ENCODE measurements around the gene OLFM2. TPM values are rescaled to one million over a fixed set of nuclear protein-coding genes. Genes with fewer than 3 reads are reported as not detected.

The OLFM2 gene
- total and polyA plus RNA-seq, 9 of the 15 experiments (the other 6 are each of a cell fraction or from before 2014, with no cell fraction given) = 0.10 to 0.33 (median 0.23) TPM; not detected in 4

GRCh38 chr19:9857076-9857721 is 79.1 kb downstream of the OLFM2 start:
- ATAC-seq = no peak
- intact Hi-C loops (cut with micrococcal nuclease) (no loop called here), in situ Hi-C loops (cut with MboI) (no loop called here)
- no peak for FAIRE-seq
- no peak for DNase-seq (ENCODE audit: extremely low read depth in 1 of 4, low spot score in 3 of 4)
- H3K9me1 ChIP-seq (ENCODE audit: control insufficient read depth, insufficient read depth, low read length) = no peaks in the 10 kb centered on the region
- H3K4me3 ChIP-seq = no peak overlapping the region
- H3K79me2 ChIP-seq (ENCODE audit: control insufficient read depth, insufficient read depth, low read length) = no peaks in the 10 kb centered on the region
- peaks cover 12 to 22% of the 10 kb centered on the region in 2 experiments; a peak in 4 of 5 replicates for H3K4me1 ChIP-seq (replicated peaks in 1 of 2; ENCODE audit: control insufficient read depth in 2 of 2, insufficient read depth in 2 of 2, low read length in 2 of 2)
- CTCF ChIA-PET (ENCODE audit: low intra/inter-chr PET ratio) = no interaction called here
- H3K27ac ChIP-seq (ENCODE audit: extremely low read depth, low read depth, low read length) = no peak overlapping the region
- TF ChIP-seq CBFA2T3 (IDR thresholded peaks at IDR 0.05) = 0 out of 2 replicates have a peak, but pooled peaks have one; percentile 9
- TF ChIP-seq ZNF717 (CRISPR knock-in tag; IDR thresholded peaks at IDR 0.05) = no peak
- TF ChIP-seq NR2C2 (CRISPR knock-in tag; IDR thresholded peaks at IDR 0.05) = no peak
- peak; percentile 74 for TF ChIP-seq NR2C2 (tag; IDR thresholded peaks at IDR 0.05)
- no peak for TF ChIP-seq HNRNPH1 (optimal IDR thresholded peaks at IDR 0.05; ENCODE audit: low read depth, low read length)
- TF ChIP-seq NR2C1 (IDR thresholded peaks at IDR 0.05) = peak; percentile 78
- TF ChIP-seq NR2C1 (tag; IDR thresholded peaks at IDR 0.05) = peak; percentile 86
- TF ChIP-seq CTBP1 (IDR thresholded peaks at IDR 0.05; ENCODE audit: borderline replicate concordance) = no peak
- H3K36me3 ChIP-seq (ENCODE audit: control insufficient read depth, insufficient read depth, low read length) = no peaks in the 10 kb centered on the region
- peaks cover 4% of the 10 kb centered on the region; the same call in 1 of the 2 replicates for H4K20me1 ChIP-seq (replicated peaks; ENCODE audit: control insufficient read depth, insufficient read depth, low read length)
- H2AFZ ChIP-seq (ENCODE audit: low read depth, low read length) = no peak overlapping the region
- no peaks in the 10 kb centered on the region for H3K9me3 ChIP-seq (replicated peaks; ENCODE audit: control insufficient read depth, insufficient read depth, low read depth, low read length)
- no peak overlapping the region for H3K9ac ChIP-seq (ENCODE audit: insufficient read depth in 1 of 2, low read depth in 2 of 2, low read length in 2 of 2)
- WGBS (ENCODE audit: insufficient coverage, low coverage, missing lambda C conversion rate) = 63% methylated on average over 12 of the region's 13 CpGs
- BruUV-seq (replicated peaks) = no TSS peak
- peaks cover 2 to 15% of the 10 kb centered on the region in 2 experiments; a peak in 3 of 5 replicates for H3K27me3 ChIP-seq (ENCODE audit: control insufficient read depth in 2 of 2, insufficient read depth in 2 of 2, low read length in 2 of 2)
- POLR2A ChIA-PET = interaction anchor here (0.8 to 1.4 kb wide), 2 partner anchors 10 to 17 kb away, joined by 3 to 5 read pairs; no protein-coding TSS in a partner anchor
- H3K4me2 ChIP-seq (ENCODE audit: insufficient read depth, low read length) = no peak overlapping the region
